GM21786 (cell line): ENCODE data around the gene CSK.
A peak's percentile ranks its signal among the peaks of the same experiment; 100 is the strongest.
"Not testable (repeated sequence)": the region's sequence is repeated elsewhere in the genome, so short reads cannot be mapped to it uniquely, and the experiment has no call there.

Experiments used
- ATAC-seq: cut with Tn5 transposase; IDR thresholded peaks from one replicate; pipeline ENCODE4 v1.9.1; 2021; ENCODE audit not compliant: unreplicated experiment

Gene CSK

DNA sequence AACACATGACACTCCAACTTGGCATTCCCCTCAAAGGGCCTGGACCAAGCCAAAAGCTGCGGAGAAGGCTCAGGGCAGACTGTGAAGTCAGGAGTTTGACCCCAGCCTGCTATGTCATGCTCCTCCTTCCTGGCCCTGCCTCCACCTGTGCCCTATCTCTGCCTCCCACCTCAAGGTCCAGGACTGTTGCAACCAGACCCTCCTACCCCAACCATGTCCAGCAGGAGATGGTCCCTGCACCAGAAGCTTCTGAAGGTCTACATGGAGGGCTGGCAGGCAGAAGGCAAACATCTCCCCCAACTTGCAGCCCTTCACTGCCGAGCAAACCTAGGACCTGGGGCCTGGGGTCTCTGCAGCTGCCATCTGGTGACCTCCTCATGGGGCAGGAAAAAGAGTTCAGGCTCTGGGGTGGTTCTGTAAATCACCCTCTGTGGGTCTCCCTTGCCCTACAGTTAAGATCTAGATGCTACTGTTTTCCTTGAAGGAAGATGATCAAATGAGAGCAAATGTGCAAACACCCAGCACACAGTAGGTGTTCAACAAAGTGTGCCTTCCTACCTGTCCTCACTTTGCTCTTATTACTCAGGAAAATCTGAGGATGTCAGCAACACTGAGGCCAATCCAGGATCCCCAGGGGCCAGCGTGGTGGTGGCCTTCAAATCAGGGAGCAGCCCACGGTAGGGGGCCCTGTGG is 11.5 kb upstream of the CSK start:
- no peak for ATAC-seq

DNA sequence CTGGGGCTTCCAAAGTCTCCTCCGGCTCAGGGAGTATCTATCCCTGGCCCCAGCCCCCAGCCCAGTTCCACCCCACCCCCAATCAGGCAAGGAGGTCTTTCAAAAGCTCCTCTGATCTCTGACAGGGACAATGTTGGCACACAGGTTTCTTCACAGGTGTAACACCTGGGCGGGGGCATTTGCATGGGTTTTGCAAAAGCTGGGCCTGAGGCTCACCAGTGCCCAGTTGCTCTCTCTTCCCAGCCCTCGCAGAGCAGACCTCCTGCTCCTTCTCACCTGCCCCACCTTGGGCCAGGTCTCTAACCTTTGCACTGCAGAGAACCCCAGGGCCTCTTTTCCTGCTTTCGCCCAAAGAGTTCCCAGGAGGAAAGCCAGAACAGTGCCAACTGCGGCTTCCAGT is 8.6 kb upstream of the CSK start:
- no peak for ATAC-seq

DNA sequence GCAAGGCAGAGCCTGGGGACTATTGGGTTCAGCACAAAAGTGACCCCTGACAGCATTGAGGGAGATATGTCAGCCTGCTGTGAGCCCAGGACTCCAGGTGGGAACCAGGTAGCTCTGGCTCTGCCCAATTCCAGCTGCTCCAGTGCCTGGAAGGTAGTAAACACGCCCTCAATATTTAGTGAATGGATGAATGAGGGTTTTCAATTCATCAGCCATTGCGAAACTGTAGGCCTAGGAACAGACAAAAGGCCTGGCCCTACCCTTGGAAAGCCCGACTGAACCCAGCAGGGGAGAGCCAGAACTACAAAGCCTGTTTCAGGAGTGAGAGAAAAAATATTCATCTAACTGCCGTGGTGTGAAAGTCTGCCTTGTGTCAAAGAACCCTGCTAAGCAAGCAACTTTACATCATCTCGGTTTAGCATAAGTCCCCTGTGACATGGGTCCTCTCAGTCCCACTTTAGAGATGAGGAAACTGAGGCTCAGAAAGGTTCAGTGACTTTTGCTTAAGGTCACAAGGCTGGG is 8.1 kb upstream of the CSK start:
- ATAC-seq, result no peak

DNA sequence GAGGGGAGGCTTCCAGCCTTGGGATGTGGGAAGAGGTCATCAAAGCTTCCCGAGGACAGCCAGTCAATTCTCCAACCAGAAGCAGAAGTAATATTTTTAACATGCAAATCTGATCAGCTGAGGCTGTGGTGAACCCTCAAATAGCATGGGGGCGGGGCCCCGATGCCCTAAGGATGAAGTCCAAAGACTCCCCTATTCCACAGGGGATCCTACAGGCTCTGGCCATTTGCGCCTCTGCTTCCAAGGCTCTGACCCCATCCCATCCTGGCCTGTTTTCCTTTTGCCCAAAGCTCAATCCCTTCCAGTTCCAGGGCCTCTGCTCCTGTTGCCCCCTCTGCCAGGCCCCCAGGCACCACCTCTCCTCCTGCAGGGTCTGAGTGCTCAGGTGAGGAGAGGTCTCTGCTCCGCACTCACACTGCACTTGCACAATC is 6.7 kb upstream of the CSK start:
- ATAC-seq, result no peak

- ATAC-seq, result no peak
These were observed 6.0 kb upstream of the CSK start for GRCh38 chr15:74775894-74776293.

DNA sequence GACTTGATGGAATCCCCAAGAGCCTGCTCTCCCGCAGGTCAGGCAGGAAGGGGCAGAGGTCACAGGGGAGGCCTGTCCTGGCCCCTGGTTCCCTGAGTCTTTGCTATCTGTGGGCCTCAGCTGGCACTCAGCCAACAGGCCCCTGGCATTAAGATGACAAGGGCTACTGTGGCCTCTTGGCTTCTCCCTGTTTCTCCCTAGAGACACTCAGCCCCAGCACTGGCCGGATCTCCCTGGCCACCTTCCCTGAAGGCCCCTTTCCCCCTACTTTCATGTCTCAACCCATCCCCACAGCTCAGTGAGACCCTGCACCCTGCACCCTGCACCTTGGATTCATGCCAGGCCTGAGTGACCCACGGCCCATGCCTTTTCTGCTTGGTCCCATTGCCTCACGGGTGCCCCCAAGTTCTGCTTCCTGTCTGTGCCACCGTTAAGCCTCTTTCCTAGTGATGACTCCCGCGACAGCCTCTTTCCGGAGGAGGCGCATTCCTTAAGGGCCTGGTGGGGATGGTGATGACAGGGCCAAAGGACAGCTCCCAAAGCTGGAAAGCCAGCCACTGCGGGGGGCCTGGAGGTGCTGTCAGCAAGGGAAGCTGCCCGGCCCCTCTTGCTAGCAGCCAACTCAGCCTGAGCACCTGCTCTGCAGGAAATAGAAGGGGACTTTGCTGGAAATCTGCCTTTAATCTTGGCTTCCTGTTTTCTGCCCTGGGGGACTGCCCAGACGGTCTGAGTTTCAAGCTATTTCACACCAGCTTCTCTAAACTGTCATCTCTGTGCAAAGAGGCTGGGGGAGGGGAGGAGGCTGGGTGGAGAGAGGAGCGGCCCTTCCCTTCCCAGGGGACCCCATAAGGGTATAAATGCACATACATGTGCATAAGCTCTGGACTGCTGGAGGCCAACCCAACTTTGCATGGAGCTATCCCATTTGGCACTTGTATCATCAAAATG is 4.8 kb upstream of the CSK start:
- peak; percentile 47 for ATAC-seq

DNA sequence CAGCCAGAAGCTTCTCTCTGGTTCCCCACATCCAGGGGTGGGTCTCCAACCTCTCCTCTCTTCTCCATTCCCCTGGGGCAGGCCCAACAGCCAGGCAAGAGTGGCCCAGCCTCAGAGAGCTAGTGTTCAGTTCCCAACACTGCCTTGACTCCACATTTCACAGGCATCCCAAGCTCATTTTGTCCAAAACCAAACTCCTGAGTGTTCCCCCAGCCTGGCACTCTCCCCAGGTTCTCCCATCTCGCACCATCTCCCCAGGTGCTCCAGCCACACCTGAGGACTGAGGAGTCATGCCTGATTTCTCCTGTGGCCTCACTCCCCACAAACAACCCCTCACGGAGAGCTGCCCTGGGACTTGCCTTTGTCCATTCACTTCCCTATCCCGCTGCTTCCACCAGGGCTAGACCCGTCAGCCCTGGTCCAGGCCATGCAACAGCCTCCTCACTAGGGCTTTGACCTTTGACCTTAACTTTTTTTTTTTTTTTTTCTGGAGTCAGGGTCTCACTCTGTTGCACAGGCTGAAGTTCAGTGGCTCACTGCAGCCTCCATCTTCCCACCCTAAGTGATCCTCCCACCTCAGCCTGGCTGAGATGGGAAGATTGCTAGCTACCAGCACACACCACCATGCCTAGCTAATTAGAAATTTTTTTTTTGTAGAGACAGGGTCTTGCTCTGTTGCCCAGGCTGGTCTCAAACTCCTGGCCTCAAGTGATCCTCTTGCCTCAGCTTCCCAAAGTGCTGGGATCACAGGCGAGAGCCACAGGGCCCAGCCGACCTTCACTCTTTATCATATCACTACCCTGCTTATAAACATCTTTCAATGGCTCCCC is 3.9 kb upstream of the CSK start:
- ATAC-seq, result peak; percentile 9

DNA sequence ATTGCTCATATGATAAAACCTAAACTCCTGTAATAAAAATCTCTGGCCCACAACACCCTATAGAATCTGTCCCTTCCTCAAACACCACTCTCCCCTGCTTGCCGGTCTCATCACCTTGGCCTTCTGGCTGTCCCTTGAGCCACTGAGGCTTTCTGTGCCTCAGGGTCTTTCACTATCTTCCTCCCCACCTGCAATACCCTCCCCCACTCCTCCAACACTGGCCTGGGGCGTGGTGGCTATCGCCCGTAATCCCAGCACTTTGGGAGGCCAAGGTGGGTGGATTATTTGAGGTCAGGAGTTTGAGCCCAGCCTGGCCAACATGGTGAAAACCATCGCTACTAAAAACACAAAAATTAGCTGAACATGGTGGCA is 3.3 kb upstream of the CSK start:
- ATAC-seq, result no peak

- no peak for ATAC-seq
These were observed 2.7 kb upstream of the CSK start for GRCh38 chr15:74779162-74779648.

DNA sequence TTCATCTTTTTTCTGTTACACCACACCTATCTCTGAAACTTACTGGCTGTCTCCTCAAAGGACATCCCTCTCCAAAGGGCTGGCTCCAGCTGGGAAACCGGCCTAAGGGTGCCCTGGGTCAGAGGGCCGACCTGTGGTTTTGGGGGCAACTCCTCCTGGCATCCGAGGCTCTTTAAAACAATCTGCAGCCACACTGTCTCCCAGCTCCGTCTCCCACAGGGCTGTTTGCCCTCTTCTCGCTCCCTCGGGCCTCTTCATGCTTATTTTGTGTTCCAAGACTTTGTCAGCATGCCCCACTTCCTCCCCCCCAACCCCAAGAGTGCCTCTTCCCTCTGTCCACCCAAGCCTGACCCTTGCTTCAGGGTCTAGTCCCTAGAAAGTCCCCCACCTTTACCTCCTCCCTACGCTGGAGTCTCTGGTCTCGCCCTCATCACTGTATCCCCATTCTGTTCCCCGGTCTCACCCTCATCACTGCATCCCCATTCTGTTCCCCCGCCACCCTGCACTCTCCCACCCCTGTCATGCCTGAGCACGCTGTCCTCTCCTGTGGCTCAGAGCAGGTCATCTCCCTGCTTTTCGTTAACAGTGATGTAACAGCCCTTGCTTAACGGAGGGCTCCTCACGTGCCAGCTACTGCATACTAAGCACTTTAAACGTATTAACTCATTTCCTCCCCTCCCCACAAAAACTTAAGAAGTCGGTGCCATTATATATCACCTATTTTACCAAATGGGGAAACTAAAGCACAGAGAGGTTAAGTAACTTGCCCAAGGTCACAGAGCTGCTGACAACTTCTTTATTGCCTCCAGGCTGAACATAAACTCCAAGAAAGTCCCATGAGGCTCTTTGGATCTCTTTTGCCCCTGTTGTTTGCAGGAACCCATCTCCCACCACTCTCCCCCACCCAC is 1.1 kb upstream of the CSK start:
- ATAC-seq, result no peak

- ATAC-seq, result no peak
These were observed 585 bp downstream of the CSK start for GRCh38 chr15:74782259-74783071.

GRCh38 chr15:74783072-74783807 is 1.4 kb downstream of the CSK start:
- ATAC-seq, result no peak

DNA sequence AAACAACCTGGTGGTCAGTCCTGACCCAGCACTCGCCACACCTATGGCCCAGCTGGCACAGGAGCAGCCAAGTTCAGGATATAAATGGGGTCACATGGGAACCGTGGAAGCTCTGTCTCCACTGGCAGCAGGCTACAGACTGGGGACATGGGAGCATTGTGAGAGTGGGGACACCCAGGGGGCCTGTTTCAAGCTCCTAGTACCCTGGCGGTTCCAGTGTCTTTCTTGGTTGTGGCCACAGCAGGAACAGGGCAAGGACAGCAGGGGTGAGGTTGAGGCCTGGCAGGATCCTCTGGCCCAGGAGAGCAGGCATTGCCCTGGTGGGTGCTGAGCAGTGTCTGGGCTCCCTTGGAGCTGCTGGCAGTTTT is 1.9 kb downstream of the CSK start:
- ATAC-seq, result no peak

DNA sequence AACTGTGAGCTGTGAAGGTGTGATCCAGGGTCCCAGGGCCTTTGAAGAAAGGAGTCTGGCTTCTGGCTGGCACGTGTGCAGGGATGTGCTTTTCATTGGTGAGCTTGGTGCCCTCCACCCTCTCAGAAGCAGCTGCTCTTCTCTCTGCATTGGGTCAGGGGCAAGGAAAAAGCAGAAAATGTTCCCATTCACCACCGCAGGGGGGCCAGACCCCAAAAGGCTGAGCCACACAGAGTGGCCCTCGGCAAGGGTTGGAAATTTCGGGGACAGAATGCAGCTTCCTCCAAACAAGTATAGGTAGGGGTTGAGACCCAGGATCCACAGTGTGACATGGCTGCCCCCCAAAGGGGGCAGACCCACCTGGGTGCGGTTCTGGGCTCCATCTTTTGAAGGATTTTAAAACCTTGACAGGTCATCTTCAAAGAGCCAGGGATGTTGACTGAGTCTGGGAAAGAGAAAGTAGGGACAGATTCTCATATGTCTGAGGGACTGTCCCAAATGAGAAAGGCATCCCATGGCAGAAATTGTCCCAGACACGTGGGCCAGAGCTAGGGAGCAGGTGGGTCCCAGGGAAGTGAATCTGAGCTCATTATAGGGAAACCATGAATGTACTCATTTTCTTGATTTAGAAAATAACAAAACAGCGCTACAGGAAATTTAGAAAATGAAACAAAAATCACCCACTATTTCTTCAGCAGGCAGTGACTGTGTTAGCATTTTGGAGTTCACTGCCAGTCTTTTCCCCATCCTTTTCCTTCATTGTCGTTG is 2.7 kb downstream of the CSK start:
- ATAC-seq, result no peak

- ATAC-seq, result no peak
These were observed 3.5 kb downstream of the CSK start for GRCh38 chr15:74785194-74786032.

DNA sequence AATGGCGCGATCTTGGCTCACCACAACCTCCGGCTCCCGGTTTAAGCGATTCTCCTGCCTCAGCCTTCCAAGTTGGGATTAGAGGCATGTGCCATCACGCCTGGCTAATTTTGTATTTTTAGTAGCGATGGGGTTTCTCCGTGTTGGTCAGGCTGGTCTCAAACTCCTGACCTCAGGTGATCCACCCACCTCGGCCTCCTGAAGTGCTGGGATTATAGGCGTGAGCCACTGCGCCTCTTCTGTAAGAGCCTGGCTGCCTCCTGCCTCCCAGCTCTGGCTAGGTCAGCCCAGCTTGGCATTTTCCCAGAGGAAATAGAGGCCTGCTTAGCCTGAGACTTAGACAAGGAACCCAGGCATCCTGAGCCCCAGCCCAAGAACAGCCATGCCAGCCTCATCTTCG is 4.2 kb downstream of the CSK start:
- not testable (repeated sequence) for ATAC-seq
